NB4 (cell line): ENCODE data around the gene CDADC1.

Experiments
- MYC ChIP-seq: IDR thresholded peaks from 2 replicates; pipeline ENCODE4 v1.6.1; 2011; ENCODE audit warnings: low read depth, low read length
- TF ChIP-seq, protein P1 (sequence below): IDR thresholded peaks from one replicate; pipeline ENCODE4 v1.5.1; 2012; ENCODE audit warnings: low read depth, low read length

DNA sequence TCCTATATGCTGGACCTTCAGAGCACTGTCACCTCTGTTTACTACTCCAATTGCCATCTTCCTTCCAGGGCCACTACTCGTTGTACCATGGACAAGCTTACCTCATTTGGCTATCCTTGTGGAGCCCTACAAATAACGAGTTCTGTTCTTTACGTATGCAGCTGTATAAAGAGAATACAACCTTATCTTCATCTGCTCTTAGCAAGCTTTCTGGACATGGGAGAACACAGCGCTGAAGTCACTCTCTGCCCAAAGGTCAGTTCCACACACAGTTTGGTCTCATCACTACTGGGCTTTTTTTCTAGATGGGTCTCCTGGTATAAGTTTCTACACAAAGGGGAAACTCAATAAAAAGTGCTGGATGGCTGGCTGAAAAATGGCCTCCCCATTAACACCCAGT lies 88.9 kb downstream of the CDADC1 start:
- TF ChIP-seq, protein P1, sequence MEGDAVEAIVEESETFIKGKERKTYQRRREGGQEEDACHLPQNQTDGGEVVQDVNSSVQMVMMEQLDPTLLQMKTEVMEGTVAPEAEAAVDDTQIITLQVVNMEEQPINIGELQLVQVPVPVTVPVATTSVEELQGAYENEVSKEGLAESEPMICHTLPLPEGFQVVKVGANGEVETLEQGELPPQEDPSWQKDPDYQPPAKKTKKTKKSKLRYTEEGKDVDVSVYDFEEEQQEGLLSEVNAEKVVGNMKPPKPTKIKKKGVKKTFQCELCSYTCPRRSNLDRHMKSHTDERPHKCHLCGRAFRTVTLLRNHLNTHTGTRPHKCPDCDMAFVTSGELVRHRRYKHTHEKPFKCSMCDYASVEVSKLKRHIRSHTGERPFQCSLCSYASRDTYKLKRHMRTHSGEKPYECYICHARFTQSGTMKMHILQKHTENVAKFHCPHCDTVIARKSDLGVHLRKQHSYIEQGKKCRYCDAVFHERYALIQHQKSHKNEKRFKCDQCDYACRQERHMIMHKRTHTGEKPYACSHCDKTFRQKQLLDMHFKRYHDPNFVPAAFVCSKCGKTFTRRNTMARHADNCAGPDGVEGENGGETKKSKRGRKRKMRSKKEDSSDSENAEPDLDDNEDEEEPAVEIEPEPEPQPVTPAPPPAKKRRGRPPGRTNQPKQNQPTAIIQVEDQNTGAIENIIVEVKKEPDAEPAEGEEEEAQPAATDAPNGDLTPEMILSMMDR, result no peak
- no peak for TF ChIP-seq MYC
